A549 (cell line): ENCODE measurements around the gene KRT79.
A peak's percentile ranks its signal among the peaks of the same experiment; 100 is the strongest.

Experiments used
- CTCF ChIP-seq: fragments of >200 bp; sonication (Bioruptor Twin); formaldehyde crosslinking; IDR thresholded peaks from 3 replicates; pipeline ENCODE4 v1.5.1; 2016
- PBX3 ChIP-seq: IDR thresholded peaks from 2 replicates; pipeline ENCODE4 v1.6.1; 2012
- POLR2A ChIP-seq: IDR thresholded peaks from 2 replicates; pipeline ENCODE4 v1.6.1; 2012; ENCODE audit warnings: mild to moderate bottlenecking, low read length

- 0 out of 2 replicates have a peak, but pooled peaks have one; percentile 60 for TF ChIP-seq PBX3
- TF ChIP-seq CTCF, result no peak
- TF ChIP-seq POLR2A, result no peak
Observed at GRCh38 chr12:52871291-52872039, 37.4 kb upstream of the KRT79 start.
